NCI-H774 (cell line): ENCODE results near the gene PARD3.
"Not testable (repeated sequence)": the region's sequence is repeated elsewhere in the genome, so short reads cannot be mapped to it uniquely, and the experiment has no call there.

Source experiments
- DNase-seq: peaks from one replicate; lab custom pipeline; 2025; lab: John Stamatoyannopoulos, UW

The PARD3 gene

DNA sequence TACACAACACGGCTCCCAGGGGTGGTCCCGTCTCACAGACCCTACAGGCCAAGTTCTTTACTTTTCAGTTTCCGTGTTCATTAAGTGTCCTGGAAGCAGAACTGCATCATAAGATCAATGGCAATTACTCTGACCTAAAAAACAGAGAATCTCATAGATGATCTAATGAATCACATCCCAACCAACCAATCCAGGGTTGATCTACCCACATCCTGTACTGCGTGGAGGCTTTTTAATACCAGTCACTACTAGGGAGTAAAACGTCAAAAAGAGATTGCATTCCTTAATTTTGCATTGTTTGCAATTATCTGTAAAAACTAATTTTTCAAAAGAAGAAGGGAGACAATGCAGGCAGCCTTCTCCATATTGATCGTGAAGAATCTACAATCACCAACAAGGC lies 72.6 kb downstream of the PARD3 start:
- DNase-seq, result no peak

DNA sequence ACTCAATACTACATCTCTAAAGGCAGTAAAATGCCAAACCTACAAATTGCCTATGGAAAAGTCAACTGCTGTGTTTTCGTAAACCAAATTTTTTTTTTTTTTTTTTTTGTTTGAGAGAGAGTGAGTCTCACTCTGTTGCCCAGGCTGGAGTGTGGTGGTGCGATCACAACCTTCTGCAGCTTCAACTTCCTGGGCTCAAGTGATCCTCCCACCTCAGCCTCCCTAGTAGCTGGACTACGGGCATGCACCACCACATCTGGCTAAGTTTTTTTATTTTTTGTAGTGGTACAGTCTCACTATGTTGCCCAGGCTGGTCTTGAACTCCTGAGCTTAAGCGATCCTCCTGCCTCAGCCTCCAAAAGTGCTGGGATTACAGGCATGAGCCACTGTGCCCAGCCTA lies 74.0 kb downstream of the PARD3 start:
- not testable (repeated sequence) for DNase-seq

DNA sequence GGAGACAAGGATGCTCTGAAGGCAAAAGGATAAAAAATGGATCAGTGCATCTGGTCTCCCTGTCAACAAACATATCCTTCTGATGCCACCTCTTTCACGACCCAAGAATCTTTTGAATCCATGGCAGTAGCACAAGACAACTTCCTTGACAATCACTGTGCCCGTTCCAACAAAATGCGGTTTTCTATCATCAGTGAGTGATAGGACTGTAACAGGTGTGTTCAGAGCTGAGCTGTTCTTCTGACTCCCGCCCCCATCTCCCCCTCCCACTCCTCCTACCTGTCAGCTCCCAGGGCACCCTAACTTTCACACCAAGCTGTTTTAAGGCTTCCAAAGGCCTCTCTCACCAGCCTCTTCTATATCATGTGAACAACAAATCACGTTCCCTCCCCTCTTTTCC lies 74.8 kb downstream of the PARD3 start:
- no peak for DNase-seq

DNA sequence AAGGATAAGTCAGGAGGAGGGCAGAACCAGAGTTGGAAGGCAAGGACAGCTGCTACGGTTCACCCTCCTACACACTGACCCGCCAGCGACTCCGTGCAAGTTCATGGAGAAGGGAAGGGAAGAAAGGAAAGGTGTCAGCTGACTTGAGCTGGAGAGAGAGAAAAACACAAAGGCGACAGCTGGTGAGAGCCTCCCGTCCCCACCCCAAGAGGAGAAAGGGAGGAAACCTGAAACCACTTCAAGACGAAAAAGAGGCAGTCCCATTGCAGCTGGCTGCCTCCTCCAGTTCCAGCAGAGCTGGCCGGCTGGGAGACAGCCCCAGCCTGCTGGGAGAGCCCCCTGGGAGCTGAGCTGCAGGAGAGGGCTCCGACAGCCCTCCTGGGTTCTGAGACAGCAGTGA lies 75.2 kb downstream of the PARD3 start:
- peak; percentile 32 for DNase-seq

DNA sequence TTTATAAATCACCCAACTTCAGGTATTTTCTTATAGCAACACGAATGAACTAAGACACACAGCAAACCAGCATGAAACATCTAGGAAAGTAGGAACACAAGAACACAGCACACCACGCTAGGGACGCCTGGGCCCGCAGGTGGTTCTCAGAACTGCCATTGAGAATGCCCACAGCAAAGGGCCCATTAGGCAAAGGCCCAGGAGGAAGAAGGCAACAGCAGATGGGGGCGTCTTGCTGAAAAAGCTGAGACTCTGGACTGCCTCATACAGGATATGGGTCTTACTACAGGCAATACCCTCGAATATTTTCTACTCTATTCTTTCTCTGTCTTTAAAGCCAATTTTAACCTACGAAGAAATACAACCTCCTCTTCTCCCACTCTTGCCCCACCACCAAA lies 77.3 kb downstream of the PARD3 start:
- DNase-seq, result no peak

DNA sequence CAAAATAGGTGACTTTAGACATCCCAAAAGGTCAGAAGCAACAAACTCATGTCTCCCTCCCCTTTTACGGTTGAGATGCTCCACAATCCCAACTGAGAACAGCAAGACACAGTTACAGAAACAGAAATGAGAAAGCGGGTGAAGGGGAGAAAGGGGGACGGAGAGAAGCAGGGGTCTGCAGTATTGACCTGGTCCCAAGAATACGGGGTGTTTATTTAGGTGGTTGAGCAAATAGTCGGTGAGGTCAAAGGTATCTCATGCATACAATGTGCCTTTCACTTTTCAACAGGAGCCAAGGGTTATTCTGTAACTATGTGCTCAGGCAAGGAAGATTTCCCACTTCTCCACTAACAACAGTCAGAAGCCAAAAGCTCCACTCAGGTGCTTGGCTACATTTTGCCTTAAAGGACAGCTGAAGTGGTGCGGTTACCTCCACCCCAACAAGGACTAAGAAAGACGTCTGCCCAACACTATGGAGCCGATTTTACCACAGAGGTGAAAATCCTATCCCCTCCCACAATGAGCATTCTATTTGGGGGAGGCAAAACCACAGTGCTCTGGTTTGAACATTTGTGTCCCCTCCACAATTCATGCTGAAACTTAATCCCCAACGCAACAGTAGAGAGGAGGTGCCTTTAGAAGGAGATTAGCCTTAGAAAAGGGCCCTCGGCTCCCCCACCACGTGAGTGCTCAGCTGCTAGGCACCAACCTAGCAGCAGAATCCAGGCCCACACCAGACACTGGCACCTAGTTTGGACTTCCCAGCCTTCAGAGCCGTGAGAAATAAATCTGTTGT lies 77.9 kb downstream of the PARD3 start:
- DNase-seq, result no peak

DNA sequence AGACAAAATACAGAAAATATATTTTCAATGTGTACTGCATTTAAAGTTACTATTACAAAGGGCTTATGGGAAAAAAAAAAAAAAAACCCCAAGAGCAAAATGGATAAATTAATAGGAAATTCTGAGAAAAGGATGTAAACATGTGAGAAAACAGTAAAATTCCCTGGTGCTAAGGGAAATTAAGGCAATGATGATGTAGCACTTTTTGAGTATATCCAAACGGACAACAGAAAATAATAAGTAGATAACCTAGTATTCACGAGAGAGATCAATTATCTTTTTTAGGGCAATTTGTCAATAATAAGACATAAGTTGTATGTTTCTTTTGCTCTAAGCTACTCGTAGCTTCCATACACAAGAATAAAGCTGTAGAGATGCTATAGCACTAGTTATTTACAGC lies 80.2 kb downstream of the PARD3 start:
- no peak for DNase-seq

DNA sequence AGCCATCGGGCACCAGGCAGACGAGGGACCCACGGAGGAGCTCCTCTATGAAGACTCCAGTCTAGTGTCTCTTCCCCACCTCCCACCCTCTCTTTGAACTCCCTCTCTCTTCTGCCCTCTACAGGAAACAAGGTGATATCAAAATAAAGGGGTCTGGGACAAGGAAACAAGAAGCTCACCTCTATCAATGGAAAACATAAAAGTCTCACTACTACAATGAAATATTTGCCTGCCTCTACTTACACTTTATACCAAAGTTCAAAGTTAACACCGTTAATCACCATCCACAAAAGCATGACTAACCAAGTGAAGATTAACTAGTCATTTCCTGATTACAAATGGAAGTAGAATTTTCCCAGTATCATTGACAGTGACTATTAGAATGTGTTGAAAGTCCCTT lies 82.2 kb downstream of the PARD3 start:
- DNase-seq, result no peak

DNA sequence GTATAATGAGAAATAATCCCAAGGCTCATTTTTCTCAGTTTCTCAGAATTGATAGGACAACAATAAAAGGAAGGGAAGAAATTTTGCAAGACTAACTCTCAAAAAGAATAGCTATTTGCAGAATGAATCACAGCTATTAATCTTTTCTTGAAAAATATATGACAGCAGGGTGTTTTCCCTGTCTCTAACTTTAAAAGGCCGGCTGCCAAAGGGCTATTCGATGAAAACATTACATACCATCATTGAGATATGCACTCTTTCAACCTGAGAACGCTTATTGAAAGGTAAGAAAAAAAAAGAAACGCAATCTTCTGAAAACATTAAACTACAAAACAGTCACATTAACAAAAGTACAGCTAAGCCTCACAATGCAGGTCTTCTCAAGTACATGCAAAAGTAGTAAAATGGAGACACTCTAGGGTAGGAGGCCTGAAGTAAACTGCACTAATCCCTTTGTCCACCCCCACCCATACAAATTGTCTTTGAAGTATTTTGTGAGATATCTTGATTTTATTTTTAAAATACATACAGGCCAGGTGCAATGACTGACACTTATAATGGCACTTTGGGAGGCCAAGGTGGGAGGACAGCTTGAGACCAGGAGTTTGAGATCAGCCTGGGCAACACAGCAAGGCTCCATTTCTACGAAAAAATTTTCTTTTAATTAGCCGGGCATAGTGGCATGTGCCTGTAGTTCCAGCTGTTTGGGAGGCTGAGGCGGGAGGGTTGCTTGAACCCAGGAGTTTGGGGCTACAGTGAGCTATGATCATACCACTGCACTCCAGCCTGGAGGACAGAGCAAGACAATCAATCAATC lies 83.0 kb downstream of the PARD3 start:
- no peak for DNase-seq

DNA sequence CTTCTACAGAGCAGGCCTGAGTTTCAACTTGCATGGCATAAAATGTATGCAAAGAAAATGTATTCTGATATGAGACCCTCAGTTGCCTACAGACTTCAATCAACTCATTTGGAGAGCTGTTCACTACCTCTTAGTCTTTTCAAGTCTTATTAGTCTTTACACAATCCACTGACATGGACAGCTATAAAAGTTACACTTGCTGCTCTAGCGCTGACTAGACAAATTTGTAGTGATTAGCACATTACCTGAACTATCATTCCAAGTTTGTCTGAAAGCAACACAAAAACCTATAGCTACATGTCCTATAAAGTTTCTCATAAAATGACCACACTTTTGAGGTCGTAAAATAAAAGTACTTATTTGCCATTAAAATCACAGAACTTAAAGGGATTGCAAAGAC lies 83.9 kb downstream of the PARD3 start:
- DNase-seq, result no peak

DNA sequence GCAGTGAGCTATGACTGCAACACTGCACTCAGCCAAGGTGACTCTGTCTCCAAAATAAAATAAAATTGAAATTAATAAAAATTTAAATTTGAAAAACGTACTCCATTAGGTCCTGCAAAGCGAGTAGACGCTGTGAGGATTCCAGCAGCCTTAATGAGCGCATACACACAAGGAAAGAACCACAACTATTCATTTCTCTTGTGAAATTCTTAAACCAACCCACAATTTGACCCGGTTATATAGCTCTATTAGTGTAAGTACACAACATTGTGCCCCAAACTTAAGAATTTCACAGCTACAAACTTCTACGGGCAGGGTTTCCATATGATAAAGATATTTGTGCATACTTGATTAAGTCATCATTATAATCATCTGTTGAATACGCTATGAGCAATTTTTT lies 84.4 kb downstream of the PARD3 start:
- DNase-seq, result no peak

DNA sequence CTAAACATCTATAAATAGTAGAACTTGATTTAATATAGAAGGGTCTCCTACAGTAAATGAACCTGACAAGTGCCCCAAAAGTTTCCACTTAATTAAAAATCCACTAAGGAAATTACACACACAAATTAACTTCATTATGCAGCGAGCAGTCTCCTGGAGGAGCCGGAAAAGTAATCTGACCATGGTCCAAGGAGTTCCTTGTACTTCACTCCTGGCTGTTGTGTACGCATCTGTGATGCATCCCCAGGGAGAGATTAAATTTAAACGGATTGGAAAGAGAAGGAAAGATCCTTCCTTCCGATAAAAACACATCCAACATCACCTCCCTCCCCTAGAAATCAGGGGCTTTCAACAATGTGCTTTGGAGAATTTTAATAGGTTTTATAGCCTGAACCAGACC lies 85.5 kb downstream of the PARD3 start:
- DNase-seq, result no peak

DNA sequence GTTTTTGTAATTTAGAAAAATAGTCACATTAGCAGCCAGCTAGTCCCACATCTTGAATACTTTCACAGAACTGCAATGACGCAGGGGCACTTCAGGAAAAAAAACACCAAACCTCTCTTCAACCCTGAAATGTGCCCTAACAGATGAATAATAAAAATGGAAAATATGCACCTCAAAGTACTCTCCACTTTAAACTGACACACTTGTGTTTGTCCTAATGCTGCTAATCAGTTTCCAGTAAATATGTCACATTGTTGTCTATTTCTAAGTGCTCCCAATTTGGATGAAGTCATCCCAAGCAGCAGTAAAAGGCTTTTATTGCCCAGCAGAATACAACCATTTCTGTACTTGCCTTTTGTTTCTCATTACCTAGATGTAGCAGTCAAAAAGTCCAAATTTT lies 86.7 kb downstream of the PARD3 start:
- DNase-seq, result peak; percentile 10

DNA sequence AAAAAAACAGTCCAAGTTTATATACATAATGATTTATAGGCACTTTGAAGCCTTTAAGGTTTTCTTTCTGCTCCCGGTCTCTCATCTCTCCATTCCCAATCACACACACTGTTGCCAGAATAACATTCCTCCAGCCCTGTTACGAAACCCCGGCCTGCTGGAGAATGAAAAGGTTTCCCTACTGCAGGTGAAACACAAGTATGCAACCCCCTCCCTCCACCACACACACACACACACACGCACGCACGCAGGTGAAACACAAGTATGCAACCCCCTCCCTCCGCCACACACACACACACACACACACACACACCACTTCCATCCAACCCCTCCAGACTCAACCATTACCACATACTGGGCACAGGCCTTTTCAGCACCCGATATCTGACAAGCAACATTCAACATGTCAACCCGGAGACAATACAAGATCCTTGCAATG lies 87.5 kb downstream of the PARD3 start:
- no peak for DNase-seq

DNA sequence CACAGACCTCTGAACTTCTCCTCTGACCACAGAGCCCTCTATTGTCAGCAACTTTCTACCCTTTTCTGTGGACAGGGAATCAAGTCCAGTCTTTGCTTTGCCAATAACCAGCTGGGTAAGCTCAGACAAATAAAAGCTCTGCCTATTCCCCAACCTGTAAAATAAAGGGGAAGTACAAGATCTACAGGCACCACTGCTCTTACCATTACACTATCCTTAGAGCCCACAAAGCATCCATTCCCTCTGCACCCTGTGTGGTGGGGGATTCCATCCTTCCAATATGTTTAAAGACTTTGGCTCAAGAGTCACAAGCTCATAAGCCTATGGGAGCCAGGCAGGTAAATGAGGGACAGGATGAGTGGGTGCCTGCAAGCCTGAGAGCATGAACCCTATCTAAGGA lies 88.2 kb downstream of the PARD3 start:
- DNase-seq, result no peak

DNA sequence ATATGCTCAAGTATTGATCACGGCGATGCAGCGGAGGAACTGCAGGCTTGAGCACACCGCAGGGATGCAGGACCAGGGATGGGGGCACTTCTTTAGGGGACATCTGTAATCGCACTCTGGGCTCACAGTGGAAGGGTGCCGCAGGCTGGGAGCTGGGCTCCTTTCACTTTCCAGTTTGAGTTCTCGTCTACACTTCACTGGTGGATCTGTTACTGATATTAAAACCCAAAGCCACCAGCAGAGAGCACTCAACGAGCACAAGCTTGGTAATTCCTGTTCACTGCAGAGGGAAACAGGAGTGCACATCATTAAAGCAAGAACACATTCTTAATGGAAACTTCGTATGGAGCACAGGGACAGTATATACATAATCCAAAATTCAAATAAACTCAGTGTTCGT lies 91.3 kb downstream of the PARD3 start:
- peak; percentile 6 for DNase-seq

DNA sequence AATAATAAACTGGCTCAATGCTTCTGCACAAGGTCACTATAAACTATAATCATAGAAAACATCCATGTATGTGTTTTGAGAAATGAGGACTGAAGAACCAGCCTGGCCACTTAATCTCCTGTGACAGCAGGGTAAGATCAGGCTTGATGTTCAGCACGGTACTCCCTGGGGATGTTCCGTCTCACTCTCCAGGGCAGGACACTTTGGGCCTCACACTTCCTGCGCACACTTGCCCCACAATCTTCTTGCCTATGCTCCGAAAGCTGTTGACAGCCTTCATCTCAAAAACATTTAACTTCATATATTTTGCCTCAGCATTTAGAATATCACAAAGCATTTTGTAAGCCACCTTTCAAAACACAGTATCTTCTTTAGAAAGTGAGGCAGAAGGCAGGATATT lies 92.7 kb downstream of the PARD3 start:
- DNase-seq, result no peak

DNA sequence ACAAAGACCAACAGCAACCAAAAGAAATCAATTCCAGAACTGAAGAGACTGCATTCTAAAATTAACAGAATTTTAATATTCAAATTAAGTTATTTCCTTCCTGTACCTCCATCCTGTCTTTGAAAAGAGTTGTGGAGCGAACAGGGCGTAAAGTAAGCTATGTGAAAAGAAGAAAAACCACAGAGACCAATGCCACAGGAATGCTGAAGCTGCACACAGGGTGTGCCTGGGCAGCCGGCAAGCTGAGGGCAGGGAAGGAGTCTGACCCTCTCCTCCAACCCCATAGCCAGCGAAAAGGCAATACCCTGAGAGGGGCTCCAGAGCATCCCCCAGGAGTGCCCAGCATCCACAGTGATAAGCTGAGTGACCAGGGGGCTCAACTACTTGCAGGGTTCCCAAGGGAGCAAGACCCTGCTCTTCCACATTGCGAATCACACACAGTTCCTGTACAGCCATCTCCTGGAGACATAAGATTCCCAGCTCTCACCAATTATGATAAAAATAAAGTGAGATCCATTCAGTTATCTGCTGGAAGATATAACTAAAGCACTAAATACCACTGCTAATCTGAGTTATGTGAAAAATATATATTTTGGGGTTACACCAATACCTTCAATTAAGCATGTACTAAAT lies 93.8 kb downstream of the PARD3 start:
- DNase-seq, result no peak

DNA sequence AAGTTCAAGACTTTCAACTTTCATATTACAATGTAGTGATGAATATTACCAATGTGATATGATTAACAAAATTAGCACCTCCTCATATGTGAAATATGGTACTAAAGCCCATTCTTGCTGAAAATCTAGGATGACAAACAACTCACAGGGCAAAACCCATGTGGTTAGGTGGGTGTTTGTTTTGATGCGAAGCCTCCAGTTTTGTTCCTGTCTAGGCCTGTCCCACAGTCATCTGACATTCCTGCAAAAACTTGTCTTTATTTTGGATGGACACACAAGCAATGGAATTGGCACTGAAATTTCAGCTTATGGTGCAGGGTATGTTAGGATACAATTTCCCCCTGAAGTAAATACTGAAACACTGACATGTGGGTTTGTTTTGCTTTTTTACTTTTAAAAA lies 95.3 kb downstream of the PARD3 start:
- DNase-seq, result no peak

DNA sequence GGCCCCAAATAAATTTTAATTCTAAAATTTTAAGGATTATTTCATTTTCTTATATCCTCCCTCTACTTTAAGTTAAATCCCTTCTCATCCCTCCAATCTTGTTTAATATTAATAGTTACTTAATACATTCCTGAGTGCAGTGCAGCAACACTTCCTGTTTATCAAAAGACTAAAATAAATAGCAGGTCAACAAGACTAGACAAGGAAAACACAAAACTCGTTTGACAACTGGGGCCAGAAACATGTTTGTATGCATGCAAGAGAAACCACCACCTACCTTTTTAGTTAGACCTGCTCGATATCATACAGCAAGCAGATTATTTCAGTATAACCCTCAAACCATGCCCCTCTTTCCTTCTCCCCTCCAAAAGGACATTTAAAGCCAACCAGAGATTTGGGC lies 95.8 kb downstream of the PARD3 start:
- DNase-seq, result no peak

DNA sequence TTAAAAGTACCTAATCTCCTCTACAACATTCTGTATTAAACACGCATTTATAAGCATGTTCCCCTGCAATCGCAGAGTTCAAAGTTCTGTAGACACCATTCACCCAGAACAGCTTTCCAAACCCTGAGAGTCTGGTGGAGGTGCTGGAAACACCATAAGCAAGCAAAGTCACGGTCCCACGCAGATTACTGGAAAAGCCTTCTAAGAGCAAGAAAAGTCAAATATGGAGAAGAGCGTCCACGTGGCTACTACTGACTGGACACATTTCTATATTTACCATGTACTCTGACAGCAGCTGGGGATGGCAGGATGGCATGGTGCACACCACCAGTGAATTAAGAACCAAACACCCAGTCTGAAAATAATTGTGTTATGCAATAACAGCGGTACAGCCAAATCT lies 97.7 kb downstream of the PARD3 start:
- no peak for DNase-seq

DNA sequence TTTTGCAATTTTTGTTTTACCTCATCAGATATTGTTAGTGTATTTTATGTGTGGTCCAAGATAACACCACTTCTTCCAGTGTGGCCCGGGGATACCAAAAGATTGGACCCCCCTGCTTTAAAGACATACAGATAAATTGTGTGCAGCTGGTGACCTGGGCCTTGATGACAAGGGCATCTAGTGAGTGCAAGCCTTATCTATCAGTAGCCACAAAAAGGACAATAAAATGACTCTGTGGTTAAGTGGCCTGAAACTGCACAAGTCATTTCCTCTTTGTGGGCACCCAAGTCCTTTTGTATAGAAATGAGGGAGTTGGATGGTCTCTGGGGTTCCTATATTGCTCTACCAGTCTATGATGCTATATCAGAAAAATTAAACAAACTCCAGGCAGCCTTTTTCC lies 98.1 kb downstream of the PARD3 start:
- no peak for DNase-seq

DNA sequence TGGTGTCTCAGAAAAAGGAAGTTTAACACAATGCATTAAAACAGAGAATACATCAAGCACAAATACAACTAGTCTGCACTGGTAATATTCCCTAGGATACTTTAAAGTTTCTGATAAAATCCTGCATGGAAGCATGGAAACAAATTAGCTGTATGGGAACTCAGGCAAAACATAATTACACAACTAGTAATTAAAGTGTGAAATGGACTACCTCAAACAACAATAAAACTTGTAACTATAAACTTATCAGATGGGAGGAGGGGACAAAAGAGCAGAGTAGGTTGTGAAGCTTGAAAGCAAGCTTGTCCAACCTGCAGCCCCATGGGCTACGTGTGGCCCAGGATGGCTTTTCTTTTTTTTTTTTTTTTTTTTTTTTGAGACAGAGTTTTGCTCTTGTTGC lies 98.9 kb downstream of the PARD3 start:
- no peak for DNase-seq
